Measurements from ENCODE around the gene BTBD10.

BTBD10 gene

DNA sequence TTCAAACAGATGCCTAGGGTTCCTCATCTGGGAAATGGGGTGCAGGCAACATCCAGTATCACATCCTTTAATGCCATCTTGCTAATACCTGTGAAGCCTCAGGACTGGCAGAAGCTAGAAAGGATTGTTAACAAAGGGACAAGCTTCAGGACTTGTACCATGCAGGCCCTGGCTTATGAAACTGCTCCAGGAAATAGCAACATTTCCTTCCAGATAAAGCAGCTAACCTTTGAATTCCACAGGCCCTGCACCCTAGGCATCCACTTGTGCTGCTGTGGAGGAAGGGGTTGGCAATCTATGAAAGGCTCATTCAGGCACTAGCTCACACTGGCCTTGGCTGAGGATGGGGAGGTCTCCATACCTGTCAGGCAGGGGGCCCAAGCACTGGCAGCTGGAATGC lies 87.2 kb downstream of the BTBD10 start:
- DNase-seq (ENCODE audit: low read depth in 2 of 2, low spot score in 1 of 2), result no peak

DNA sequence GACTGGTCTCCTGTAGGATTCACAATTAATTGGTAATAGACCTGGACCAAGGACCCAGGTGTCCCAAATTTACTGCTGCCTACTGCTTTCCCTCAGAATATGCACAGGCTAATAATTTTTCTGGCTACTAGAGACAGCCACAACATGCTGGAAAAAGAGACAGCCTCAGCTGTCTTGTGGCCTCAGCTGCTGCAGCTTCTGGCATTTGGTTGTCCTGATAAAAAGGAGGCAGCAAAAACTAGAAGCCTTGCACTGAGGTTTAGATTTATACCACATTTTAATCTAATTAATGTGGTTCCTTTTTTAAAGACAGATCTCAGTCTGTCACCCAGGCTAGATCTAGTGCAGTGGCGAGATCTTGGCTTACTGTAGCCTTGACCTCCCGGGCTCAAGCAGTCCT lies 89.8 kb downstream of the BTBD10 start:
- DNase-seq (ENCODE audit: low read depth in 2 of 2, low spot score in 1 of 2), result no peak

DNA sequence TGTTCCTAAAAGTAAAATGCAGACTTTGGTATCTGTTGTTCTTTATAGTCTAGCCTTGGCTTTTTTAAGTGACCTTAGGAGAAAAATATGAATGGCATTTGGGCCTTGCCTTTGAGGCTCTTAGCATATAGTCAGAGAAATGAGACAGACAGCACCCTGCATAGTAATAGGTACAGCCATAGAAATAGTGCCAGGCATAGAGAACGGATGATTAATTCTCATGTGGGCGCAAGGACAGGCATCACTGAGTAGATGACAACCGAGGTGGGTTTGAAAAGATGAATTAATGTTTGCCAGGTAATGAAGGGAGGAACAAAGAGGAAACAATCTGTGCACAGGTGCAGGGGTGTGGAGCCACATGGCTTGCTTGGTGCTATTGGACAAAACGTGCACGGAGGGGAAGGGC lies 95.0 kb downstream of the BTBD10 start:
- no peak for DNase-seq (ENCODE audit: low read depth in 2 of 2, low spot score in 1 of 2)

DNA sequence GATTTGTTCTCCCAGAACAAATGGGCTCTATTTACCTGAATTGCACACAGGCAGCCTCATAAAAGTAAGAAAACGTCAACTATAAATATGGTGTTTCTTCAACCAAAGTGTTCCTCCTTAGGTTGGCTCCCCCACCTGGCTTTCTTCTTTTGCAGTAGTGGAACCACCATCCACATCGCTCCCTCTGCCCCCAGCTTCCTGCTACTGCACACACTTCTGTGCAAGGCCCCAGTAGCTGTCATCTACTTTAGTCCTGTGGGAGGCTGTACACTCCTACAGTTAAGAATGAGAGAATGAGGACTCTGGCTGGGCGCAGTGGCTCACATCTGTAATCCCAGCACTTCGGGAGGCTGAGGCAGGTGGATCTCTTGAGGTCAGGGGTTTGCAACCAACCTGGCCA lies 95.9 kb downstream of the BTBD10 start:
- DNase-seq (ENCODE audit: low read depth in 2 of 2, low spot score in 1 of 2), result no peak

DNA sequence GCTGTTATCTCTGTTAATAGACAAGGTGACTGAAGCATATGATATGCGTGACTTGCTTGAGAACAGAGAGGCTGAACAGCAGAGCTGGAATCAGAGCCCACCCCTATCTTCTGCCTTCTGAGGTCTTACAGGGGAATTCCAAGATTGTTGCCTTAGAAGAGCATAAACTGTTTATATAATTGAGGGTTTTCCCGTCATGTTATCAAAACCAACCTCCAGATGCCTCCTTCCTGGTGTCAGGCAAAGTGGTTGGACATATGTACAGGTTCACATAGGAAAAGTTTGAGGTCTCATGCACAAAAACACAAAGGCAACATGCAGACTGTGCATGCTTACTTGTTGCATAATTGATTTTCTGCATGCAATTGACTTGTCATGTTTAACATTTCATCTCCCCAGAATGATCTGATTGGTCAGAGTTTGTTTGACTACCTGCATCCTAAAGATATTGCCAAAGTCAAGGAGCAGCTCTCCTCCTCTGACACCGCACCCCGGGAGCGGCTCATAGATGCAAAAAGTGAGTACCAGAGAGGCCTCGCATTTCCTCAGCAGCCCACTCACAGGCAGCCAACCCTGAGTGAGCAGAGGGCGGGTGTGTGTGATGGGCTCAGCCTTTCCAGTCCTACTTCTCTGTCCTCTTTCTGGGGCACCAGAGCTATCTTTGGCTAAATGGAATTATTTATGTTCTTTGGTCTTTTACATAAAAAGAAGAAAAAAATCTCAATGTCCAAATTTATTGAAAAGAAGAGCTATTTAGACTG lies 96.6 kb downstream of the BTBD10 start:
- no peak for DNase-seq (ENCODE audit: low read depth in 2 of 2, low spot score in 1 of 2)

DNA sequence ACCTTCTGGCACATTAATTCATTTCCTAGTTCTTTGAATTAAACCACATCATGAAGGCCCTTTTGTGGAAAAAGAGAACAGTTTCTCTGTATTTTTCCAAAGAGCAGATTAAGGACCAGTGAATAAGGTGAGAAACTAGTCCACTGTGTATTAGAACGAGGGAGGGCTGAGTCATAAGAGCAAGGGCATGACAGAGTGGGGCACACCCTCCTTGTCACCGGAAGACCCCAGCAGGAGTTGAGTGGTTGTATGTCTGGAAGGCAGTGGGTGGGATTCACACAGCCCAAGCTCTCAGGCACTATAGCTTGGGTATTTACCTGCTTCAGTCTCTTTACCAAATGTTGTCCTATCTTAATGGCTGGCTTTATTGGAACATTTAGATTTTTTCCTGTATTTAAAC lies 98.6 kb downstream of the BTBD10 start:
- no peak for DNase-seq (ENCODE audit: low read depth in 2 of 2, low spot score in 1 of 2)

DNA sequence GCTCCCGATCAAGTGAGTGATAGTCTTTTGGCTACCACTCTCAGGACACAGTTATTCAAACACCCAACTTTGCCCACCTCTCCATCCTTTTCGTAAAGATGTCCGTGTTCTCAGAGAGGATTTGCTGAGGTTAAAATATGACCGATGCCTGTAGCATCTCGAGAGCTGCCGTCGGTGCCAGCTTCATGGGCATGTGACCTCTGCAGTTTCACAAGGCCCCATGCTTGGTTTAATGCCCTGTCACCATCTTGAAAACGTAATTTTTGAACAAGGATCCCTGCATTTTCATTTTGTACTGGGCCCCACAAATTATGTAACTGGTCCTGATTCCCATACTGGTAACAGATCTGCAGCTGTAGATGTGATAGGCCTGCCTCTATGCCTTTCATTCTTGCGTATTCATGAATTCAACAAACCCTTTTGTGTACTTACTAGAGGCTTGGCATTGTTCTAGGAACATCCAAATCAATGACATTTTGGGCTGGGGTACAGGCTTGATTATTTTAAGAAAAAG lies 100.4 kb downstream of the BTBD10 start:
- DNase-seq (ENCODE audit: low read depth in 2 of 2, low spot score in 1 of 2), result no peak

DNA sequence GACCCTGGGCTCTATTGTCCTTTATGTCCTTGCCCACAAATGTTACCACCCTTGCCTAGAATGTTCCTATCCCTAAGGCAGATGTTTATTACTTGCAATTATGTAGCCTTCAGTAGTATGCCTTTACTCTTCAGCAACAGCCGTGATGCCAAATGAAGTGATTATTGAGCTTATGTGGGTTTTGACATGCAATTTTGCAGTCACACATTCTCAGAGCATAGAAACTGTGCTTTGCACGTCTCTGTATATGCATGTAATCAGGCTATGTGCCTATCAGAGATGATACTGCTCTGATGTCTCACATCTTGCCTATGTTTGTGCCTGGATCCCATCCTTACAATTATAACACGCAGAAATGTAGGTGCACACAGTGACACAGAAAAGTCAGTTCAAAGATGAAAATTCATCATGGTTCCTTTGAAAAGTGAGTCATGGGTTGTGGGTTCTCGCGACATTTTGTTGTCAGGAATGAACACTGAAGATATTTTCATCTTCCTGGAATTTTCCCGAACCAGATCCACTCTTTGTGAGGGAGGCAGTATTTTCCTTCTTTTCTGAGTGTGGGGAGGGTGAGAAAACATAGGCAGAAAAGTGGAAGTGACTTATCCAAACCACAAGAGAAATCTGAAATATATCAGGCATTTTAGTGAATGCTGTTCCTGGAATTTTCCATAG lies 104.3 kb downstream of the BTBD10 start:
- no peak for DNase-seq (ENCODE audit: low read depth in 2 of 2, low spot score in 1 of 2)

DNA sequence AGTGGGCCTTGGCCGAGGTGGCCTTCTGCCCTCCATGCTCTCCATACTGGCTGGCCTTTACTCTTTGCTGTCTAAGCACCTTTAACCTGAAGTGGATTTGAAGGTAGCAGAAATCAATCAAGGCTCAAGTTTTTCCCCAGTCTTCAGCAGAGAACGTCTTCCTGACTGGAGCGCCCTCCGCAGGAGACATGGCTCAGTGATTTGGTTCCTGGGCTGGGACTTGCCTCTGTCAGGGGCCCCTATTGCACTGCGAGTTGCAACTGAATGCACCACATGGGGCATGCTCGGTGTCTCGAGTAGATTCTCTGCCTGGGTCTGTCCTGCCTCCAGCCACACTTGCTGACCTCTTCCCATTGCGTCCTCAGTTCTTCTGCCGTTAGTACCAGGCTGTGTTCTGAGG lies 105.8 kb downstream of the BTBD10 start:
- DNase-seq (ENCODE audit: low read depth in 2 of 2, low spot score in 1 of 2), result no peak

DNA sequence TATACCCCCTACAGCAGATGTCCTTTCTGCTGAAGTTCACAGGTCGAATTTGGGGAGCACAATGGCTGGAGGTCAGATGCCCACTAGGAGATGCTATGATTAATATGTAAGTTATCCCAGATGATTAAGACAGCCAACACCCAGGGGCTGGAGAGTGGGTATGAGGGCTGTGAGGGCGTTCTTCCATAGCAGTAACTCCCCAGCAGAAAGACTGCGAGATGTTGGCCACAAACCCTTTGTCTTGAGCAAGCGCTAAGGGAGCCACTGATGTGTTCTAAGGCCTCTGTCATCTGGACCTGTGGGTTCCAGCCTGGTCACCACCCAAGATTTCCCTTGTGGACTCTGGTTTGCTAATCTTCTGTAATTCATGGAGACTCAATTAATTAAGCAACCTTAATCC lies 107.8 kb downstream of the BTBD10 start:
- DNase-seq (ENCODE audit: low read depth in 2 of 2, low spot score in 1 of 2), result no peak

DNA sequence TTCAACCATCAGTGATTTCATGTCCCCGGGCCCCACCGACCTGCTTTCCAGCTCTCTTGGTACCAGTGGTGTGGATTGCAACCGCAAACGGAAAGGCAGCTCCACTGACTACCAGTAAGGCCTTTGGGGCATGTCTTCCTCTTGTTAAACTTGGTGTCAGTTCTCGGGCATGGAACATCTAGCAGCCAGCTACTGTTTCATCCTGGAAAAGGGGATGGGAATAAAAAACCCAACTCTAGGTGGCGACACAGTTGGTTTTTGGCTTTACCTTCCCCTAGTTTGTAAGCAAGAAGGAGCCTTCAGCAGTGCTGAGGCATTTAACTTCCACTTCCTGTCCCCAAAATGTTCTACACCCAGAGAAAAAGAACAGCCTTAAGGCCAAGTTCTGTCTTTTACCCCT lies 108.7 kb downstream of the BTBD10 start:
- DNase-seq (ENCODE audit: low read depth in 2 of 2, low spot score in 1 of 2), result no peak

DNA sequence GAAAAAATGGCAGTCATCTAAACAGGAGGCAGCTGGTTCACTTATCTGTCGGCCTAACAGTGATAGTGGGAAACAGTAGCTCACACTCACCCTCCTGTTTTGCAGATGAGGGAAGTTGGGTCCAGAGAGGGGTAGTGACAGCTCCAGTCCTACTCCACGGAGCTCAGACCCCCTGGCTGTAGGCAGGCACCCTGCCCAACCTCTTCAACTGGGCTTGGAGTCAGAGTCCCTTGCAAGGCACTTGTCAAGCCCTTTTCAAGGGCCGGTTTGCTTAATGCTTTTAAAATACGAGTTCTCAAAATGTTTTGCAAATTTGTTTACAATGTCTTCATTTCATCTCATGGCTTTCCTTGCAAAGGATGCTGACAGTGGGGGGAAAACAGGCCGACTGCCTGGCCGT lies 110.3 kb downstream of the BTBD10 start:
- DNase-seq (ENCODE audit: low read depth in 2 of 2, low spot score in 1 of 2), result no peak

DNA sequence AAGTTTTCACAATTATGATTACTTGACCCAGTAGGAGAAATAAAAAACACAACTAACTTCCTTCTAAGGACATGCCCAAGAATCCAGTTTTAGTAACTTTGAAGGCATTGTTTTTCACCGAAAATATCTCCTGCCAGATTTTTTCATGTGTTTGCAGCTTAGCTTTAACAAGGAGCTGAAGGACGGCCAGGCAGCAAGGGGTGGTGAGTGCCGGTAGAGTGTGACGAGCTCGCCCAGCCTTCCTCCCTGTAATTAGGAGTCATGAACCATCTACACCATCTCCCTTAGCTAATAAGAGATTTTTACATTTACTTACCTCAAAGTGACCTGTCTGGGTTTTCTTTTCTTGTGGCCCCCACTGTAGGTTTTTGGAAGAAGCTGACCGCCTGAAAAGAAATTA lies 113.4 kb downstream of the BTBD10 start:
- no peak for DNase-seq (ENCODE audit: low read depth in 2 of 2, low spot score in 1 of 2)

DNA sequence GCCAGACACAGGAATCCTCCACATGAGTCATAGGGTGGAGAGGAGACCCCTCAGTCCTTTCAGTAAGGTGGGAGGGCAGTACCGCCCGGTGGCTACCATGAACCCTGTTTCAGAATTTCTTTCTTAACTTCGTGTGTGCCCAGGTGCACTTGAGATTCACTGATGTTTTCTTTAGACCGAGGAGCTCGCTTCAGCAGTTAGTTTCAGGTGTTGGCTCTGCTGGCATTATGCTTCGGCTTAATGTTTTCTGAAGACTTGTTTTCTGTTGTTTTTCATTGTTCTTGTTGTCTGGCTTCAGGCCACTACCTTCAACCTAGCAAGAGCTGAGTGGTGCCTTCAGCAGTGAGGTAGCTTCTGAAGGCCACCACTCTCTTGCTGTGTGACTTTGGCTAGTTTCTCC lies 114.0 kb downstream of the BTBD10 start:
- no peak for DNase-seq (ENCODE audit: low read depth in 2 of 2, low spot score in 1 of 2)

DNA sequence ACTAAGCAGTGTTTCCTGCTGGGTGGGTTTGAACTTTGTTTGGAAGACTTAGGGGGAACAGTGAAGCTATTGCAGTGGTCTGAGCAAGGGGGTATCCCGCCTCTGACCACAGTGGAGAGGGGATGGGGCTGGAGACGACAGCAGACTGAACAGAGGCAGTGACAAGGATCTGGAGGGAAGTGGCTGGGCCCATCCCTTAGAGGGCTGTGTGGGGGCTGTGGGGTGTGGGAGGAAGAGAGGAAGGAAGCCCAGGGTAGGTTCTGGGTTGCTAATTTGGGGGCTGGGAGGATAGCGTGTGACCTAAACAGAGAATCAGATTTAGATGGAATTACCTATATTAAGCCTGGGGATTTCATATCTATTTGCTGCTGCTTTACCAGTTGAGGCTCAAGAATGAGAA lies 114.7 kb downstream of the BTBD10 start:
- DNase-seq (ENCODE audit: low read depth in 2 of 2, low spot score in 1 of 2), result no peak

DNA sequence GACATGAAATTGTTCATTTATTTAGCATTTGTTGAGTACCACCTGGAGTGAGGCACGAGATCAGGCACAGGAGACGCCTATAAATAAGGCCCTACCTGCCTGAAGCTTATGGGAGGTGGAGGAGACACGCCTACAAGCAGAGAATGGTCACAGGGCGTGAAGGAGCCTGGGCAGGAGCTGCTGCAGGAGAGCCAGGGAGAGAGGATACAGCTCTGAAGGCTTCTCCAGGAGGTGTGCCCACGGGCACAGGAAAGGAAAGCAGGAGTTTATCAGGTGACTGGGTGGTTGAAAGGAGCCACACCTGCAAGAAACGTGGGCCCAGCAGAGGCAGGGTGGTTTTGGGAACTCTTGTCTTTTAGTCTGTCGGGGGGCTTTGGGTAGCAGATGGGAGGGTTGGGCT lies 115.1 kb downstream of the BTBD10 start:
- no peak for DNase-seq (ENCODE audit: low read depth in 2 of 2, low spot score in 1 of 2)

DNA sequence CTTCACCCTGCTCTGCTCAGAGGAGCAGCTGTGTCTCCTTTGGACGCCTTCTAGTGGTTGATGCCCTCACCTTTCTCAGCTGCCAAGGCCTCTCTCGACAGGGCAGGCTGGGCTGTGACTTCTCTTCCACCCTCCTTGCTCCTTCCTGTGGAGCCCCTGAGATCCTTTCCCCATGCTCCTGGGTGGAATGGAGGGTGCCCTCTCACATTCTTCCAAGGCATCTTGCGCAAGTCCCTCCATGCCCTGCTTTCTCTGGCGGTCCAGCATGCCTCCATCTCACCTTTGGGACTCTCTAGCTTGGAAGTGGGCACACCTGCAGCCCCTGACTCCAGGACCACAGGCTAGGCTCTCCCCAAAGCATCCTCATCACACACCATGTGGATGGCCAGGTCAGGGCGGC lies 116.6 kb downstream of the BTBD10 start:
- no peak for DNase-seq (ENCODE audit: low read depth in 2 of 2, low spot score in 1 of 2)

DNA sequence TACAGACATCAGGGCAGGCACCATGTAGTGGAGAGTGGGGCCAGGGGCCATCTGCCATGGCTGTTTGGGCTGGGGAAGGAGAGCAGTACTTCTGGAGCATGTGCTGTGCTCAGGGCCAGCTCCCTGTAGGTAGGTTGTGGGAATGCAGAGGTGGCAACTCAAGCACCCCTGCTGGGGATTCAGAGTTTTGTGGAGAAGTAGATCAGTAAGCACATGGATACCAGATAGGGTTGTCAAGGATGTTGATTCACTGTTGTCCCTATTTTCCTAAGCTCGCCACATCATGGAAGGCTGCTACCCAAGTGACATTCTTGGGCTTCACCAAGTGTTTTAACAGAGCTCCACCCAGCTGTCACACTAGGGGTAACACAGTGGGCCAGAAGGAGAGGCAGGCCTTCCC lies 118.2 kb downstream of the BTBD10 start:
- no peak for DNase-seq (ENCODE audit: low read depth in 2 of 2, low spot score in 1 of 2)

DNA sequence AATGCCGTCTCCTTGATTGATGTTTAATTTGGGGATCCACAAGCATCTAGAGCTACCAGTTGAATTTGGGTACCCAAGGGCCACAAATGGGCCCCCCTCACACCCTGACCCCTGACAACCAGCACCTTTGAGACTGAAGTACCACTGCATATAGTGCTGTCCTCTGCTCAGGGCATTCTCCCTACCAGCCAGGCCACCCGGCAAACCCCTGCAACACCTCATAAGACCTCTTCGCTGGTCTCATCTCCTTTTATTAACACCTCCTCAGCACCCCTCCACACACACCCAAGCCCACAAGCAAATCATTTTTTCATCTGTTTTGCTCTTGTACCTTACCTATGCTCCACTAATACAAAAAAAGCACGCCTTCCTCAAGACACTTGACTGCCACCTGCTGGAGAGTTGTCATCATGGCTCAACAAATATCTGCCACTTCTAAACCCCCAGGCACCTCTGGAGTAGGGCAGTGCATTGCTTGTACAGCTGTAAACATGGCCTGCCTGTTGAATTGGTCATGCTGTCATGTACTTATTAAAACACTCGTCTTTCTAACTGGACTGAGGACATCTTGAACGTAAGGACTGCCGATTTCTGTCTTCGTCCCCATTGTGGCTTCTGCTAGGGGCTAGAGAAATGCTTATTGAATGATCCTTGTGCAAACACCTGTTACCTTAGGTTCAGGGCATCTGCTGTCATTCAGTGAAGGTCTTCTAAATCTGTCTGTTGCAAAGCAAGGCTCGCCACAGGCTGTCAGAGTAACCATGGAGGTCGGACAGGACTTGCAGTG lies 118.9 kb downstream of the BTBD10 start:
- DNase-seq (ENCODE audit: low read depth in 2 of 2, low spot score in 1 of 2), result peak; percentile 30 to 32

DNA sequence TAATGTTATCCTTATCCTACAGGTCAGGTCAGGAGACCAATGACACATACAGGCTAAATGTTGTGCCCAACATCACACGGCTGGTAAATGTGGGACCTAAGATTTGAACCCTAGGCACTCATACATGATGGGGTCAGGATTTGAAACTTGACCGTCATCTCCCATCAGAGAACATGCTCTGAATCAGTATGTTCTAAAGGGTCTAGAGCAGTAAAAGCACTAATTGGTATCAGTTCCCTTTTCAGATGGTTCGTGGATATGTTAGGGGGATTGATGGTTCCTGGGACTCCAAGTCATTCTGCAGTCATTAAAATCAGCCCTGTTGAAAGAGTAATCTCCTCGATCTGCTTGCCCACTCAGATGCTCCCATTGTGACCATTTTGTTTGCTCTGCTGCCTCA lies 120.0 kb downstream of the BTBD10 start:
- no peak for DNase-seq (ENCODE audit: low read depth in 2 of 2, low spot score in 1 of 2)

DNA sequence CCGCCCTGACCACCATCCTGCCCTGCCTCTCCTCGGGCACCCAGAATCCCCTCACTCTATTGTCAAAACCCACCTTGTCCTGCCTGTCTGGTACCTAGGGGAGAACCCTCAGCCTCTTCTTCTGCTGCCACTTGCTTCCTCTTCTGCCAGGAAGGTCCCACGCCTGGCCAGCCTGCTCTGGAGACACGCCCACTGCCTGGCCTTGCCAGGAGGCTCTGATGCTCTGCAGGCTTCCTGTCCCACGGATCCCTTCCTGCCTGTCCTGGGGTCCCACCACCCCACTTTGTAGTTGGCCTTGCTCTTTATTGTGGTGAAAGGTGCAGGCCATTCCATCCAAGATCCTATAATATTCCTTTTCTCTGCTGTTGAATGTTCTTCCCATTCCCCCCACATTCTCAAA lies 122.0 kb downstream of the BTBD10 start:
- DNase-seq (ENCODE audit: low read depth in 2 of 2, low spot score in 1 of 2), result no peak
